ENCODE results near the gene DAO. TPM values are rescaled to one million over a fixed set of nuclear protein-coding genes. Genes with fewer than 3 reads are reported as not detected.

Gene DAO
- total RNA-seq, 4 donors from 2014 or later: not detected

DNA sequence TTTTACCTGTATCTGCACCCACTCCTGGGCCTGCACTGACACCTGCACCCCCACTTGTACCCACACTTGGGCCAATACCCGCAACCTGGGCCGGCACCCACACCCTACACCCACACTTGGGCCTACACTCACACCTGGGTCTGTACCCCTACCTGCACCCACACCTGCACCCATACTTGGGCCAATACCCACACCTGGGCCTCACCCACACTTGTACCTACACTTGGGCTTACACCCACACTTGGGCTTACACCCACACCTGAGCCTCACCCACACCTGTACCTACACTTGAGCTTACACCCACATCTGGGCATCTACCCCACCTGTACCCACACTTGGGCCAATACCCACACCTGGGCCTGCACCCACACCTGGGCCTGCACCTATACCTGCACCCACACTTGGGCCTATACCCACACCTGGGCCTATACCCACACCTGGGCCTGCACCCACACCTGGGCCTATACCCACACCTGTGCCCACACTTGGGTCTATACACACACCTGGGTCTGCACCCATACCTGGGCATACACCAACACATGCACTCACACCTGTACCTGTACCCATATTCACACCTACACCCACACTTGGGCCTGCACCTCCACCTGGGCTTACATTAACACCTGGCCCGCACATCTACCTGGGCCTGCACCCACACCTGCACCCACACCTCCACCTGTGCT is 39.2 kb downstream of the DAO start:
- no peak for TF ChIP-seq POLR2A (IDR thresholded peaks at IDR 0.05)
- no peak for TF ChIP-seq CTCF (IDR thresholded peaks at IDR 0.05 in 4 of 5, conservative IDR thresholded peaks at IDR 0.05 in 1 of 5)
- intact Hi-C loops (cut with DNase I; ENCODE audit: low total_unique reads): no loop called here
- Histone ChIP-seq H3K27ac (no peak overlapping the region), H3K4me3 (no peak overlapping the region), H3K9me3 (no peaks in the 10 kb centered on the region), H3K27me3 (no peaks in the 10 kb centered on the region), H3K4me1 (peaks cover 3 to 6% of the 10 kb centered on the region in 2 donors), H3K36me3 (no peaks in the 10 kb centered on the region)
- DNase-seq (no peak), ATAC-seq (no peak)
- in situ Hi-C loops (cut with MboI; ENCODE audit: low sequenced_read_pairs in 4 of 4): no loop called here

DNA sequence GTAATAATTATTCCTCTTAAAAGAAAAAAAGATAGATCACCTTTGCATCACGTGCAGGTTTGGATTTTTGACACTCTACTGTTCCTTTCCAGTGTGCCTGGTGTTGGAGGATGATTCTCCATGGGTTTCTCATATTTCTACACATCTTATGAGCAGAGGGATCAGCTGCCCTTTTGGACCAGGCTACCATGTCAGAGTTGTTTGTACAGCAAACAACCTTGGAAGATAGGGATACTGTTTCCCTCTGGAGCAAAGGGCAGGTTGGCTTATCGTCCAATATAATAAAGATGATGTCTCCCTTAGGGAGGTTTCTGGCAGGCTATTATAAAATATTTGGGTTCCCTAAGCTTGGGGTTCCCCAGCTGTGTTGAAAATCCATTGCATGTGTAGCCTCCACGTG is 42.1 kb downstream of the DAO start:
- H3K27me3 ChIP-seq: no peaks in the 10 kb centered on the region
- in situ Hi-C loops (cut with MboI; ENCODE audit: low sequenced_read_pairs in 4 of 4) (no loop called here), intact Hi-C loops (cut with DNase I; ENCODE audit: low total_unique reads) (no loop called here)
- peaks cover 3 to 6% of the 10 kb centered on the region in 2 donors for H3K4me1 ChIP-seq
- H3K9me3 ChIP-seq: no peaks in the 10 kb centered on the region
- DNase-seq (no peak), ATAC-seq (no peak)
- H3K4me3 ChIP-seq: no peak overlapping the region
- H3K36me3 ChIP-seq: no peaks in the 10 kb centered on the region
- TF ChIP-seq CTCF (IDR thresholded peaks at IDR 0.05 in 4 of 5, conservative IDR thresholded peaks at IDR 0.05 in 1 of 5) (no peak), POLR2A (IDR thresholded peaks at IDR 0.05) (no peak)
- H3K27ac ChIP-seq: no peak overlapping the region

DNA sequence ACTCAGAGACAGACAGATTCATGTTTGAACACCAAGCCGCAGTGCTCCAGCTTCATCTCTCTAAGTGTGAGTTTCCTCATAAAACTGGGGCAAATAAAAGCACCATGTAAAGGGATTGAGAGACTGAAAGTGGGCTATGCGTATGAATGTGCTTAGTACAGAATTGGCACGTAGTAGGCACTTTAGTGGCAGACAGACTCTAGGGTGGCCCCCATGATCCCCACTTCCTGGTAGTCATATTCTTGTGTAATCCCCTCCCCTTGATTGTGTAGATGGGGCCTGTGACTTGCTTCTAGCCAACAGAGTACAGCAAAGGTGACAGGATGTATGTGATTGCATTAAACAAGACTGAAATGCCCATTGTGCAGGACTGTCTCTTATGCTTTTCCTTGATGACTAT is 43.0 kb downstream of the DAO start:
- no peak overlapping the region for H3K27ac ChIP-seq
- intact Hi-C loops (cut with DNase I; ENCODE audit: low total_unique reads): no loop called here
- TF ChIP-seq CTCF (IDR thresholded peaks at IDR 0.05 in 4 of 5, conservative IDR thresholded peaks at IDR 0.05 in 1 of 5) (no peak), POLR2A (IDR thresholded peaks at IDR 0.05) (no peak)
- in situ Hi-C loops (cut with MboI; ENCODE audit: low sequenced_read_pairs in 4 of 4): no loop called here
- H3K27me3 ChIP-seq: no peaks in the 10 kb centered on the region
- H3K4me3 ChIP-seq: no peak overlapping the region
- ATAC-seq: no peak
- no peaks in the 10 kb centered on the region for H3K9me3 ChIP-seq
- H3K36me3 ChIP-seq: no peaks in the 10 kb centered on the region
- peaks cover 1 to 6% of the 10 kb centered on the region in 2 donors for H3K4me1 ChIP-seq
- DNase-seq: no peak

DNA sequence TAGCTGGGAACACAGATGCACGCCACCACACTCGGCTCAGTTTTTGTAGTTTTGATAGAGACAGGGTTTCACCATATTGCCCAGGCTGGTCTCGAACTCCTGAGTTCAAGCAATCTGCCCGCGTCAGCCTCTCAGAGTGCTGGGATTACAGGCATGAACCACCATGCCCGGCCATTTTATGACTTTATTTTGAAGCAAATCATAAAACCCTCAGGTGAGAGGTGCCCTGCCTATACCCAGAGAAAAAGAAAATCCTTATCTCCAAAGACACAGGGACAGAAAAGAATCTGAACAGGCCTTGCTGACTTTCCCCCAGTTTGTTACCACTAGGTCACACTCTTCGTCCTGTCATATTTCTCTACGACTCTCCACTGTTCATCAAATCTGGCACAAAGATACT is 48.8 kb downstream of the DAO start:
- H3K4me1 ChIP-seq: no peaks in the 10 kb centered on the region
- no peak for DNase-seq
- H3K9me3 ChIP-seq: no peaks in the 10 kb centered on the region
- H3K36me3 ChIP-seq: no peaks in the 10 kb centered on the region
- no peaks in the 10 kb centered on the region for H3K27me3 ChIP-seq
- no peak overlapping the region for H3K27ac ChIP-seq
- no peak overlapping the region for H3K4me3 ChIP-seq
- no peak for ATAC-seq
- in situ Hi-C loops (cut with MboI; ENCODE audit: low sequenced_read_pairs in 4 of 4): no loop called here
- intact Hi-C loops (cut with DNase I; ENCODE audit: low total_unique reads): no loop called here
- no peak for TF ChIP-seq CTCF (IDR thresholded peaks at IDR 0.05 in 4 of 5, conservative IDR thresholded peaks at IDR 0.05 in 1 of 5)
- no peak for TF ChIP-seq POLR2A (IDR thresholded peaks at IDR 0.05)

DNA sequence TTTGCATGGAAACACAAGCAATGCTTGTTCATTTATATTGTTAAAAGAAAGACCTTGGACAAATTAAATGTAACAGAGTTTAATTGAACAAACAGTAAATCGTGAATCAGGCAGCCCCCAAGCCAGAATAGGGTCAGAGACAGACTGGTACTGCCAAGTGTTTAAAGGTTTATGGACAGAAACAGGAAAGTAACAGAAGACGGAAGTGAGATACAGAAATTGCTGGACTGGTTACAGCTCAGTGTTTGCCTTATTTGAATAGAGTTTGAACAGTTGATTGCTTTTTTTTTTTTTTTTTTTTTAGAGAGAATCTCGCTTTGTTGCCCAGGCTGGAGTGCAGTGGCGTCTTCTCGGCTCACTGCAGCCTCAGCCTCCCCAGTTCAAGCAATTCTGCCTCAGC is 50.3 kb downstream of the DAO start:
- H3K4me1 ChIP-seq: no peaks in the 10 kb centered on the region
- TF ChIP-seq CTCF (IDR thresholded peaks at IDR 0.05 in 4 of 5, conservative IDR thresholded peaks at IDR 0.05 in 1 of 5): no peak
- intact Hi-C loops (cut with DNase I; ENCODE audit: low total_unique reads): no loop called here
- no peak overlapping the region for H3K27ac ChIP-seq
- in situ Hi-C loops (cut with MboI; ENCODE audit: low sequenced_read_pairs in 4 of 4): no loop called here
- no peak for ATAC-seq
- H3K9me3 ChIP-seq: no peaks in the 10 kb centered on the region
- DNase-seq: no peak
- no peaks in the 10 kb centered on the region for H3K36me3 ChIP-seq
- no peaks in the 10 kb centered on the region for H3K27me3 ChIP-seq
- H3K4me3 ChIP-seq: no peak overlapping the region
